Peyer's patch (tissue), 4 donors: ENCODE results near the gene ATG16L2. TPM values are rescaled to one million over a fixed set of nuclear protein-coding genes. Genes with fewer than 3 reads are reported as not detected.
A peak's percentile ranks its signal among the peaks of the same experiment; 100 is the strongest.

Experiments used
- DNase-seq, 3 donors: peaks; one replicate each; pipeline ENCODE4 v3.0.0-alpha.2; 2017 to 2019
- H3K27ac ChIP-seq, 4 donors: fragments of 200-600 bp; sonication (generic); one replicate each; pipeline ENCODE4 v1.5.1; 2016 to 2019
- H3K27me3 ChIP-seq, 2 donors: fragments of 200-600 bp; sonication (generic); one replicate each; pipeline ENCODE4 v1.5.1; 2019
- H3K36me3 ChIP-seq, 3 donors: fragments of 200-600 bp; sonication (generic); one replicate each; pipeline ENCODE4 v1.5.1; 2016 to 2019
- H3K4me1 ChIP-seq, 4 donors: fragments of 200-600 bp; sonication (generic); one replicate each; pipeline ENCODE4 v1.5.1; 2016 to 2019
- H3K4me3 ChIP-seq, 4 donors: fragments of 200-600 bp; sonication (generic); 1 replicate in 3 of 4; 2 replicates in 1 of 4; pipeline ENCODE4 v1.5.1; 2016 to 2019; ENCODE audit warnings: mild to moderate bottlenecking in 1 of 4
- H3K9me3 ChIP-seq, 4 donors: fragments of 200-600 bp; sonication (generic); one replicate each; pipeline ENCODE4 v1.5.1; 2016 to 2019; ENCODE audit warnings: mild to moderate bottlenecking in 1 of 4
- POLR2A ChIP-seq, 2 donors: fragments of 450-650 bp; IDR thresholded peaks; one replicate each; pipeline ENCODE4 v1.5.1; 2017; ENCODE audit warnings: antibody characterized with exemption in 2 of 2, mild to moderate bottlenecking in 2 of 2, moderate library complexity in 2 of 2
- total RNA-seq, 4 donors: library from RNA; depleted of rRNA; stranded (reverse); fragments of >200 nt; gene quantifications; one replicate each; pipeline ENCODE4 v1.1.0, GENCODE V29; 2016
- TF ChIP-seq, protein P1 (sequence below), 6 experiments: fragments of 450-650 bp in 4 of 6; fragments of 200-600 bp in 2 of 6; sonication (generic) in 1 of 6; IDR thresholded peaks; one replicate each; pipeline ENCODE4 v1.5.1; 2017 to 2019; ENCODE audit warnings: antibody characterized with exemption in 6 of 6, mild to moderate bottlenecking in 3 of 6, moderate library complexity in 1 of 6

The ATG16L2 gene
- total RNA-seq, 4 donors from 2014 or later = 39.9 to 226 (median 65.0) TPM

DNA sequence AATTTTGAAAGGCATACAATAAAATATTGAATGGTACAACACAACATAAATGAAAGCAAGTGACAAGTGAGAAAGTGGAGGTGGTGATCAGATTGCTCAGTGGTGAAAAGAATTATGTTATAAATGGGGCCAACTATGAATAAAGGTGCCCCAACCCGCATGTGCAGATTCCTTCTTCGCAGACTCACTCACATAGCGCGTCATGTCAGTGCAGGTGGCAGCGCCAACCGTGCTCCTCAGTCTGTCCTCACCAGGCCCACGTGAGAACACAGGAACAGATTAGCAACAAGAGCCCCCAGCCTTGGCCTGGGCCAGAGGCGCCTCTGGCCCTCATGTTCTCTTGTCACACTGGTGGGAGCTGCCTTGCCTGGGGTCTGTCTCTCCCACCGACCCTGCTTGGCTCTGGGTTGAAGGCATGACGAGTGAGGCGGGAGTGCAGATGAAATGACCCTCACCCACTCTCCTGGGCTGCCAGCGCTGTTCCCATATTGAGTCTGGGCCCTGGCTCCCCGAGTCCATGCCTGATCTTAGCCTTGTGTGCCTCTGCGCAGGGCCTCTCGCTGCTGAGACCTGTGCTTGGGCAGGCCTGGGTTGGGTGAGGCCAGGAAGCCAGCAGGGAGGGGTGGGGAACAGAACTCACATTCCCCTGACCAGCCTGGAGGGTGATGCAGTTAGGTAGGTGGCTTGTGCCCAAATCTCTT, 6.4 kb downstream of the ATG16L2 start:
- Histone ChIP-seq H3K27me3 (no peaks in the 10 kb centered on the region), H3K9me3 (no peaks in the 10 kb centered on the region), H3K4me1 (peaks cover 0 to 26% (median 16%) of the 10 kb centered on the region in 4 donors), H3K27ac (no peak overlapping the region), H3K4me3 (no peak overlapping the region), H3K36me3 (peaks cover 0 to 20% (median 0%) of the 10 kb centered on the region in 3 donors)
- no peak for DNase-seq
- TF ChIP-seq POLR2A (IDR thresholded peaks at IDR 0.05) = no peak
- TF ChIP-seq, protein P1, sequence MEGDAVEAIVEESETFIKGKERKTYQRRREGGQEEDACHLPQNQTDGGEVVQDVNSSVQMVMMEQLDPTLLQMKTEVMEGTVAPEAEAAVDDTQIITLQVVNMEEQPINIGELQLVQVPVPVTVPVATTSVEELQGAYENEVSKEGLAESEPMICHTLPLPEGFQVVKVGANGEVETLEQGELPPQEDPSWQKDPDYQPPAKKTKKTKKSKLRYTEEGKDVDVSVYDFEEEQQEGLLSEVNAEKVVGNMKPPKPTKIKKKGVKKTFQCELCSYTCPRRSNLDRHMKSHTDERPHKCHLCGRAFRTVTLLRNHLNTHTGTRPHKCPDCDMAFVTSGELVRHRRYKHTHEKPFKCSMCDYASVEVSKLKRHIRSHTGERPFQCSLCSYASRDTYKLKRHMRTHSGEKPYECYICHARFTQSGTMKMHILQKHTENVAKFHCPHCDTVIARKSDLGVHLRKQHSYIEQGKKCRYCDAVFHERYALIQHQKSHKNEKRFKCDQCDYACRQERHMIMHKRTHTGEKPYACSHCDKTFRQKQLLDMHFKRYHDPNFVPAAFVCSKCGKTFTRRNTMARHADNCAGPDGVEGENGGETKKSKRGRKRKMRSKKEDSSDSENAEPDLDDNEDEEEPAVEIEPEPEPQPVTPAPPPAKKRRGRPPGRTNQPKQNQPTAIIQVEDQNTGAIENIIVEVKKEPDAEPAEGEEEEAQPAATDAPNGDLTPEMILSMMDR (IDR thresholded peaks at IDR 0.05) = no peak

DNA sequence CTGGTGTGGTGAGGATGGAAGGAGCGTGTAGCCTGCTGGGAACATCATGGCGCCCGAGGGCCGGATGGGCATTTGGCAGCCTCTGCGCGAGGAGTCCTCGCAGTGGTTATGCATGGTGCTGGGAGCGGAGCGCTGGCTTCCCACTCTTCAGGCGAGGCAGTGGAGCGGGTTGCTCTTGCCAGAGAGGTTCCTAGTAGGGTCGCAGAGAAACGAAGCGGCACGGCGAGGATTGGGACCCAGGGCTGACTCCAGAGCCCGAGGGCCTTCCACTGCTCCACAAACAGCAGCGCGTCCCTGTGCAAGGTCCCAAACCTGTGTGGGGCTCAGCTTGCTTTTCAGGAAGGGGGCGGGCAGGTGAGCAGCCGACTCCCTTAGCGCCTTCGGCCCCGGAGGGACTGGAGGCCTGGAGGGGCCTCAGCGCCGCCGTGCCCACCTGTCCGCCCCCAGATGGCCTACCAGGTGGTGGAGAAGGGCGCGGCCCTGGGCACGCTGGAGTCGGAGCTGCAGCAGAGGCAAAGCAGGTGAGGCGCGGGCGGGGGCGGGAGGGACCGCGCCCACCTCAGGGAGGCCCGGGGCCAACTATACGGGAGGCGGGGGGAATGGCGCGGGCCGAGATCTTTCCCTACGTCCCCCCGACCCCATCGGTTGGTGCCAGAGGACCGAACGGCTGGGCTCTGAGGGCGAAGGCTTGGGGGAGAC, 7.2 kb downstream of the ATG16L2 start:
- Histone ChIP-seq H3K9me3 (no peaks in the 10 kb centered on the region), H3K4me3 (peak overlapping the region; percentile 27 to 49 (median 42)), H3K27ac (peak overlapping the region; percentile 2 to 80 (median 16)), H3K4me1 (peaks cover 0 to 21% (median 8%) of the 10 kb centered on the region in 4 donors), H3K36me3 (peaks cover 0 to 25% (median 0%) of the 10 kb centered on the region in 3 donors), H3K27me3 (no peaks in the 10 kb centered on the region)
- no peak for TF ChIP-seq POLR2A (IDR thresholded peaks at IDR 0.05)
- TF ChIP-seq, protein P1 (IDR thresholded peaks at IDR 0.05) = no peak
- DNase-seq = peak in 1 of 3 donors; percentile 65

DNA sequence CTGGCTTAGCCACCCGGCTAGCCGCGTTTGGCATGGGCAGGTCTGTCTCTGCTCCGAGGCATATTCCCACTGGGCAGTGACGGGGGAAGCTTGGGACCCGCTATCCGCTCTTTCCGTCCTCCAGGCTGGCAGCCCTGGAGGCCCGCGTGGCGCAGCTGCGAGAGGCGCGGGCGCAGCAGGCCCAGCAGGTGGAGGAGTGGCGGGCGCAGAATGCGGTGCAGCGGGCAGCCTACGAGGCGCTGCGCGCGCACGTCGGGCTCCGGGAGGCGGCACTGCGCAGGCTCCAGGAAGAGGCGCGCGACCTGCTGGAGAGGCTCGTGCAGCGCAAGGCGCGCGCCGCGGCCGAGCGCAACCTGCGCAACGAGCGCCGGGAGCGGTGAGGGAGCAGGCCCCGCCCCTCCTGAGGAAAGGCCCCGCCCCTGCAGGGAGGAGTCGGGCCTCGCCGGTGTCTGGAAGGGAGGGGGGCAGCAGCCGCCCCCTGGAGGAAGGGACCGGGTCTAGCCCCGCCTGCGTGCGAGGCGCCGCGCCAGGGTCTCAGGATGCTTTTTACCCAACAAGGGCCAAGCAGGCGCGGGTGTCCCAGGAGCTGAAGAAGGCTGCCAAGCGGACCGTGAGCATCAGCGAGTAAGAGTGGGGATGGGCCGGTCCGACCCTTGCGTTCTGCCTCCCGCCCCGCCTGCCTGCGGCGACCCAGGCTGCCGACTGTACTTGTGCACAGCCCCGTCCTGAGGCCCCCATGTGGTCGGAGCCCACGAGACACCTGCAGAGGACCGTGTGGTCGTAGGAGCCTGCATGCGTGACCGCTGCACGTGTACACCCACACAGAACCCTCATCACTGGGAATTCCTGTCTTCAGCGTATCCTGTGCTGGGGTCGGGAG, 7.9 kb downstream of the ATG16L2 start:
- peak overlapping the region; percentile 21 to 80 (median 54) for H3K27ac ChIP-seq
- H3K36me3 ChIP-seq = peaks cover 0 to 28% (median 0%) of the 10 kb centered on the region in 3 donors
- H3K4me3 ChIP-seq = peak overlapping the region; percentile 27 to 49 (median 42)
- peak; percentile 84 to 94 (median 93) for DNase-seq
- peaks cover 0 to 20% (median 5%) of the 10 kb centered on the region in 4 donors for H3K4me1 ChIP-seq
- no peaks in the 10 kb centered on the region for H3K27me3 ChIP-seq
- no peaks in the 10 kb centered on the region for H3K9me3 ChIP-seq
- TF ChIP-seq POLR2A (IDR thresholded peaks at IDR 0.05) = peak; percentile 24 to 48
- TF ChIP-seq, protein P1 (IDR thresholded peaks at IDR 0.05) = peak in 4 of 6 experiments; percentile 16 to 70 (median 63)

DNA sequence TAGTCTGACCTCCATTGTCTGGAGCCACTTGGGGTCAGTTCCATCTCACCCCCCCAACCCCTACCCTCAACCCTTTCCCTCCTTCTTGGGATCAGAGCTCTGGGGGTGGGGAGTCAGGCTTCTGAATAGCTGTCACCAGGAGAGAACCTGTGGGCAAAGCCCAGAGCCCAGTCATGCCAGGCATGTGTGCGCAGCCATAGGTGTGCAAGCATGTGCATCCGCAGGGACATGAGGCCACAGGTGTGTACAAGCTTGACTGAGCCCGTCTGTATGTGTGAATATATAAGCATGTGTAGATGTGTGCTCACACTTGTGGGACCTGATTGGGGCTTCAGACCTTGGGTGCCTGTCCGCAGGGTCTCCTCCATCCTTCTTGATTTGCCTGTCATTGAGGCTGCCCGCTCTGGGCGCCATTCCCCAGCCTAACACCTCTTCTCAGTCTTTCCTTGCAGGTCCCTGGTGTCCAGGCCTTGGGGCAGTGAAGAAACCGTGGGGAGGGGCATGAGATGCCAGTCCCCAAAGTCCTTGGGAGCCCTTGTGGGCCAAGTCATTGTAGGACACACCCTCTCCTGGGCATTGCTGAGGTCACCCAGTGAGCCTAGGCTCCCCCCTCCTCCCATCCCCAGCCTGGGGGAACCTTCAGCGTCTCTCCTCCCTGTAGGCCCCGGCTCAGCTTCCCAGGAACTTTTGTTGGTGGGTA, 9.0 kb downstream of the ATG16L2 start:
- no peak for DNase-seq
- TF ChIP-seq, protein P1 (IDR thresholded peaks at IDR 0.05) = no peak
- no peak for TF ChIP-seq POLR2A (IDR thresholded peaks at IDR 0.05)
- no peak overlapping the region for H3K4me3 ChIP-seq
- H3K27me3 ChIP-seq = no peaks in the 10 kb centered on the region
- H3K27ac ChIP-seq = peak overlapping the region in 3 of 4 donors; percentile 2 to 80 (median 66)
- H3K36me3 ChIP-seq = peaks cover 0 to 24% (median 0%) of the 10 kb centered on the region in 3 donors
- H3K4me1 ChIP-seq = peaks cover 0 to 21% (median 14%) of the 10 kb centered on the region in 4 donors
- no peaks in the 10 kb centered on the region for H3K9me3 ChIP-seq

DNA sequence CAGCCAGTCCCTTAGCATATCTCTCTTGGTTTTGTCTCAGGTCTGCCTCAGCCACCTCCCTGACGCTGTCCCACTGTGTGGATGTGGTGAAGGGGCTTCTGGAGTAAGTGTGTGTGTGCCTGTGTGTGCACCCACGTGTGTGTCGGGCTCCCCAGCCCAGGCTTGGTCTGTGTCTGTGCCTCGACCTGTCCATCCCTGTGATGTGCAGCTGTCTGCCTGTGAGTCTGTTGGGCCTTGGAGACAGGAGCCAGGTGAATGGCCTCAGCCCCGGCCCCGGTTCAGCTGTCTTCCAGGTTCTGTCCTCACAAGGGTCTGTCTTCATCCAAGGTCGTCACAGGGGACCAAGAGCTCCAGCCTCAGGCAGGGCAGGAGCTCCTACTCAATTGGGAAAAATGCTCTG, 9.8 kb downstream of the ATG16L2 start:
- Histone ChIP-seq H3K36me3 (peaks cover 0 to 19% (median 0%) of the 10 kb centered on the region in 3 donors), H3K4me1 (peaks cover 3 to 27% (median 16%) of the 10 kb centered on the region in 4 donors), H3K9me3 (no peaks in the 10 kb centered on the region), H3K4me3 (no peak overlapping the region), H3K27ac (no peak overlapping the region), H3K27me3 (no peaks in the 10 kb centered on the region)
- peak in 1 of 3 donors; percentile 44 for DNase-seq
- TF ChIP-seq, protein P1 (IDR thresholded peaks at IDR 0.05) = no peak
- no peak for TF ChIP-seq POLR2A (IDR thresholded peaks at IDR 0.05)
